GM12891 (cell line): Measurements from ENCODE around the gene GPR162.

ENCODE experiments used
- PAX5 ChIP-seq: IDR thresholded peaks from 2 replicates; pipeline ENCODE4 v1.6.1; 2011; ENCODE audit warnings: low read length, moderate library complexity, mild to moderate bottlenecking; ENCODE audit not compliant: insufficient read depth, severe bottlenecking
- POLR2A ChIP-seq: IDR thresholded peaks from 2 replicates; pipeline ENCODE4 v1.6.1; 2011; ENCODE audit warnings: low read depth, low read length, control low read depth
- POLR2AphosphoS5 ChIP-seq: IDR thresholded peaks from 2 replicates; pipeline ENCODE4 v1.6.1; 2011; ENCODE audit warnings: low read depth, low read length, control low read depth
- POU2F2 ChIP-seq: IDR thresholded peaks from 2 replicates; pipeline ENCODE4 v1.6.1; 2011; ENCODE audit warnings: low read depth, mild to moderate bottlenecking, control low read depth, low read length, moderate library complexity
- SPI1 ChIP-seq: IDR thresholded peaks from 2 replicates; pipeline ENCODE4 v1.6.1; 2011; ENCODE audit warnings: low read depth, low read length, control low read depth
- TAF1 ChIP-seq: IDR thresholded peaks from 2 replicates; pipeline ENCODE4 v1.6.1; 2011; ENCODE audit warnings: low read depth, low read length, control low read depth

GRCh38 chr12:6828781-6829535 is 7.3 kb downstream of the GPR162 start:
- TF ChIP-seq POLR2A (no peak), TAF1 (no peak), POLR2AphosphoS5 (no peak), SPI1 (peak; percentile 26; the same call in 1 of the 2 replicates), PAX5 (no peak), POU2F2 (no peak)
